Stimulated activated CD8-positive, alpha-beta memory T cell treated with anti-CD3 and anti-CD28 coated beads, Interleukin-15, amount 100 ng/mL, for 24 hours (primary cell): ENCODE measurements around the gene GPC6.

Experiments
- DNase-seq: peaks from one replicate; pipeline ENCODE4 v3.0.0-alpha.2; 2020; ENCODE audit warnings: low read depth

The GPC6 gene

GRCh38 chr13:93736909-93737308, 510.3 kb downstream of the GPC6 start:
- DNase-seq, result no peak

GRCh38 chr13:93740334-93740733, 513.7 kb downstream of the GPC6 start:
- no peak for DNase-seq

- DNase-seq, result no peak
Observed at GRCh38 chr13:93744033-93744432, 517.4 kb downstream of the GPC6 start.

- no peak for DNase-seq
Observed at GRCh38 chr13:93744886-93745285, 518.3 kb downstream of the GPC6 start.

GRCh38 chr13:93745884-93746283, 519.3 kb downstream of the GPC6 start:
- DNase-seq, result no peak

- DNase-seq, result no peak
Observed at GRCh38 chr13:93746589-93746988, 520.0 kb downstream of the GPC6 start.

GRCh38 chr13:93750676-93751075, 524.1 kb downstream of the GPC6 start:
- DNase-seq, result no peak

GRCh38 chr13:93751117-93751516, 524.5 kb downstream of the GPC6 start:
- DNase-seq, result no peak

- no peak for DNase-seq
Observed at GRCh38 chr13:93752541-93752940, 525.9 kb downstream of the GPC6 start.

- DNase-seq, result no peak
Observed at GRCh38 chr13:93753639-93754038, 527.0 kb downstream of the GPC6 start.

- no peak for DNase-seq
Observed at GRCh38 chr13:93755341-93755740, 528.7 kb downstream of the GPC6 start.

- no peak for DNase-seq
Observed at GRCh38 chr13:93758575-93758974, 532.0 kb downstream of the GPC6 start.

GRCh38 chr13:93762708-93763426, 536.3 kb downstream of the GPC6 start:
- DNase-seq, result no peak

- no peak for DNase-seq
Observed at GRCh38 chr13:93765062-93765461, 538.5 kb downstream of the GPC6 start.

- no peak for DNase-seq
Observed at GRCh38 chr13:93765811-93766210, 539.2 kb downstream of the GPC6 start.

GRCh38 chr13:93766719-93767118, 540.1 kb downstream of the GPC6 start:
- DNase-seq, result no peak

GRCh38 chr13:93767180-93767916, 540.7 kb downstream of the GPC6 start:
- DNase-seq, result no peak

GRCh38 chr13:93767917-93768409, 541.4 kb downstream of the GPC6 start:
- no peak for DNase-seq

- no peak for DNase-seq
Observed at GRCh38 chr13:93769101-93769500, 542.5 kb downstream of the GPC6 start.

GRCh38 chr13:93769607-93770006, 543.0 kb downstream of the GPC6 start:
- no peak for DNase-seq

- no peak for DNase-seq
Observed at GRCh38 chr13:93771227-93771626, 544.6 kb downstream of the GPC6 start.

GRCh38 chr13:93771782-93772181, 545.2 kb downstream of the GPC6 start:
- DNase-seq, result no peak

GRCh38 chr13:93774506-93774905, 547.9 kb downstream of the GPC6 start:
- DNase-seq, result no peak

- no peak for DNase-seq
Observed at GRCh38 chr13:93775027-93775426, 548.4 kb downstream of the GPC6 start.
